ENCODE measurements around the gene LIPK.

DNA sequence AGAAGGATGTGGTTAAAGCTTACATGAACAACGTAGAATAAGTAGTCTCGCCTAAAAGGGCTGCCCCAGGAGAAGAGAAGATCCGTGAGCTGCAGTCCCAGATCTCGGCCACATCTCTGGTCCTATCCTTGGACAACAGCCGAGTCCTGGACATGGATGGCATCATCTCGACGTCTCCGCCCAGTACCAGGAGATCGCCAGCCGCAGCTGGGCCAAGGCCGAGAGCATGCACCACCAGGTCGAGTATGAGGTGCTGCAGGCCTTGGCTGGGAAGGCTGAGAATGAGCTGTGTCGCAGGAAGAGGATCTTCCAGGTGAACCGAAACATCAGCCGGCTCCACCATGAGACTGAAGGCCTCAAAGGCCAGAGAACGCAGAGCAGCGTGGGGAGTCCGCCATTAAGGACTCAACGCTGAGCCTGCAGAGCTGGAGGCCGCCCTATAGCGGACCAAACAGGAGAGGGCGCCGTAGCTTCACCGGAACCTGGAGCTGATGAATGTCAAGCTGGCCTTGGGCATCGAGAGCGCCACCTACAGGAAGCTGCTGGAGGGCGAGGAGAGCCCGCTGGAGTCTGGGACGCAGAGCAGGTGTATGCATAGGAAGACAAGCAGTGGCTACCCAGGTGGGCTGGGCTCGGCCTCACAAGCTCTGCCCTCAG lies 22.2 kb downstream of the LIPK start:
- TF ChIP-seq NFIC (IDR thresholded peaks at IDR 0.05) (no peak), TCF12 (IDR thresholded peaks at IDR 0.05; ENCODE audit: low read depth) (no peak), USF1 (IDR thresholded peaks at IDR 0.05) (no peak), YY1 (IDR thresholded peaks at IDR 0.05; ENCODE audit: low read depth) (no peak), CEBPB (IDR thresholded peaks at IDR 0.05) (no peak), TAF1 (IDR thresholded peaks at IDR 0.05; ENCODE audit: low read depth) (no peak), RAD21 (IDR thresholded peaks at IDR 0.05; ENCODE audit: low read depth) (peak; percentile 69), CREB1 (IDR thresholded peaks at IDR 0.05; ENCODE audit: low read depth) (no peak), EP300 (IDR thresholded peaks at IDR 0.05; ENCODE audit: borderline replicate concordance) (no peak), REST (IDR thresholded peaks at IDR 0.05; ENCODE audit: low read depth) (no peak), EGR1 (IDR thresholded peaks at IDR 0.05) (no peak), FOXM1 (IDR thresholded peaks at IDR 0.05; ENCODE audit: borderline replicate concordance, low read depth) (no peak), TEAD4 (IDR thresholded peaks at IDR 0.05) (no peak)
- TF ChIP-seq, protein P1, sequence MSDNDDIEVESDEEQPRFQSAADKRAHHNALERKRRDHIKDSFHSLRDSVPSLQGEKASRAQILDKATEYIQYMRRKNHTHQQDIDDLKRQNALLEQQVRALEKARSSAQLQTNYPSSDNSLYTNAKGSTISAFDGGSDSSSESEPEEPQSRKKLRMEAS (IDR thresholded peaks at IDR 0.05): no peak
